GM12801 (cell line): ENCODE data around the gene ZNF750.

Experiments
- CTCF ChIP-seq: IDR thresholded peaks from one replicate; pipeline ENCODE4 v1.5.1; 2011; ENCODE audit warnings: control low read depth; ENCODE audit not compliant: insufficient read length; ENCODE audit errors: extremely low read depth

ZNF750 gene

GRCh38 chr17:82828875-82829487, 10.8 kb downstream of the ZNF750 start:
- TF ChIP-seq CTCF, result no peak

GRCh38 chr17:82826956-82827355, 12.9 kb downstream of the ZNF750 start:
- no peak for TF ChIP-seq CTCF

- no peak for TF ChIP-seq CTCF
These were observed 13.6 kb downstream of the ZNF750 start for GRCh38 chr17:82826211-82826610.

GRCh38 chr17:82825540-82826124, 14.2 kb downstream of the ZNF750 start:
- TF ChIP-seq CTCF, result no peak

DNA sequence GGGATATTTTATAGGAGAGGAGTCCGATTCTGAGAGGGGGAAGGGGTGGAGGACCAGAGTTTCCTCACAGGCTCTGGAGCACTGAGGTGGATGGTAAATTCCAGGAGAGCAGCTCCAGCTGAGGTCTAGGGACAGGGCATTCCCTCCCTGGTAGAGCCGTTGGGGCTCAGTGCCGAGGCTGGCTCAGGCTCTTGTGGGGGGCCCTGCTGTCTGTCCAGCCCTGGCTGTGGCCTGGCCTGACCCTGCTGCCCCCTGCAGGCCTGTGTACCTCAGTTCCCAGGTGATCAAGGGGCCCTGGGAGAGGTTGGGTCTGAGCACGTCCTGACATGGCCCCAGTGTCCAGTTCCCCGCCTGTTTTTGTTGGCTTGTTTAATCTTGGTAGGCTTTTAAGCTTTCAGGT, 16.8 kb downstream of the ZNF750 start:
- no peak for TF ChIP-seq CTCF

DNA sequence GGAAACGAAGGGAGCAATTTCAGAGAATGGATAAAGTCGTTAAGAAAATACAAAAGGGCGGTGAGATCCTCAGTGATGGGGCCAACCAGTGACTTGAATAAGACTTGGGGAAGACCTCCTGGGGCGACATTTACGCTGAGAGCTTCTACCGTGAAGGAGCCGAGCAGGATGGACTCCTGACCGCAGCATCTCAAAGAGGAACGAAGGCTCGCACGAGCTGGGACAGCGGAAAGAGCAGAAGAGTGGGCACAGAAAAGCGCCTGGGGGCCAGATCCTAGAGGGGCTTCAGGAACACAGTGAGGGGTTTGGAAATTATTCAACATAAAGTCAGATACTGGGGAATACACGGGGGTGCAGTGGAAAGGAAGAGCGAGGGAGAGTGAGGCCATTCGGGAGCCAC, 17.5 kb downstream of the ZNF750 start:
- TF ChIP-seq CTCF, result no peak

GRCh38 chr17:82821554-82821953, 18.3 kb downstream of the ZNF750 start:
- TF ChIP-seq CTCF, result no peak
